GM12872 (cell line): Measurements from ENCODE around the gene BANK1.

Experiments
- CTCF ChIP-seq: IDR thresholded peaks from 3 replicates; pipeline ENCODE4 v1.5.1; 2011; ENCODE audit warnings: low read depth, mild to moderate bottlenecking, low read length, moderate library complexity; ENCODE audit not compliant: insufficient read depth

BANK1 gene

GRCh38 chr4:101969965-101970364 lies 179.4 kb downstream of the BANK1 start:
- no peak for TF ChIP-seq CTCF

DNA sequence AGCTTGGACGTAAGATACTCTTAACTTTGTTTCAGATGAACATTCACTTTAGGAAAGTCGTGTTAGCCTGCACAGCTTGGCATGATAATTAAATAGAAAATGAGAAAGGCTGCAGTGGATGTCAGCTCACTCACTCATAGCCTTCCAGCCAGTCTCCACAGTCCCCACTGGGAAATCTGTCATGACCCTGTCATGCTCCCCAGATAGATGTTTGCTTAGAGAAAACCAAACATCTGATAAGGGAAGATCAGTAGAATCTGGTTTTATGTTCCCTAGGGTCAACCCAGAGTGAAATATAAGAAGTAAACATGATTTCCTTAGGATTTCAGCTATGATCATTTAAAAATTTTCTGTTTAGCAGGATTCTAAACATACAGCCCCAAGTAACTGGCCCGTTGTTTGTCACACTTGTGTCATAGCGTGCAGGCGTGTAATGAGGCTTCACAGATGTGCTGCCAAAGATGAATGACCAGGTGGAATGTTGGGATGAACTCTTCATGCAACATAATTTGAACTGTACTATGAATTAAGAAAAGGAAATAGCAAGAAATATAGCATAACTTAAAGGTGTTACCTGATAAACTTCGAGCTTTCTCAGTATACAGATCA lies 180.1 kb downstream of the BANK1 start:
- TF ChIP-seq CTCF: no peak

- TF ChIP-seq CTCF: no peak
These were observed 182.3 kb downstream of the BANK1 start for GRCh38 chr4:101972791-101973190.

- no peak for TF ChIP-seq CTCF
These were observed 182.8 kb downstream of the BANK1 start for GRCh38 chr4:101973361-101973760.

DNA sequence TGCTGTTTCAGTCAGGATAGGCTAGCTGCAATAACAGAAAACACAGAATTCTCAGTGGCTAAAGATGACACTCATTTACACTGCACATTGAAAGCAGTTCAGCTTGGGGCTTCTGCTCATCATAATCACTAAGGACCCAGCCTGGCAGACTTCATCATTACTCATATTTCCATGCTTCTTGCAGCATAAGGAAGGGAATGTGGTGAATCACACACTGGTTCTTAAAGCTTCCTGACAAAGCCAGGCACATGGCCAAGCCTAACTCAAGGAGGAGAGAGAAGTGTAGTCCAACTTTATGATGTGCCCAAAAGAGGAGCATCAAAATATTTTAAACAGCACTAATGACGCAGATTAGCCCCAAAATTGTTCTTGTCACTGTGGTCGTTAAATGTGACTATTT lies 186.5 kb downstream of the BANK1 start:
- no peak for TF ChIP-seq CTCF

- TF ChIP-seq CTCF: no peak
These were observed 191.2 kb downstream of the BANK1 start for GRCh38 chr4:101981756-101982155.

GRCh38 chr4:101983835-101984234 lies 193.3 kb downstream of the BANK1 start:
- TF ChIP-seq CTCF: no peak
